ENCODE results near the gene FGF7. TPM values are rescaled to one million over a fixed set of nuclear protein-coding genes. Genes with fewer than 3 reads are reported as not detected.

The FGF7 gene
- total RNA-seq, 3 donors from 2014 or later: 33.7 to 178 (median 42.9) TPM

Other genes with a start within 250 kb of the FGF7 start
- 10 to 100 TPM in 1 of 3 donors, 1 to 10 TPM in 2; 1.3 to 13.0 (median 4.9) TPM for gene FAM227B, start 197.6 kb downstream of the FGF7 start, total RNA-seq
- gene DTWD1, start 197.8 kb downstream of the FGF7 start, total RNA-seq: 10 to 100 TPM; 21.6 to 35.4 (median 33.8) TPM

Measured in breast epithelium (tissue), 3 donors.